ENCODE measurements around the gene DENND6A.

Gene DENND6A

GRCh38 chr3:57731311-57731710, 38.4 kb upstream of the DENND6A start:
- H3K4me3 ChIP-seq (replicated peaks; ENCODE audit: low read depth, low read length): no peak overlapping the region
- no peak for TF ChIP-seq CTCF (IDR thresholded peaks at IDR 0.05; ENCODE audit: low read depth, low read length, missing control alignments)
- no peak for DNase-seq (ENCODE audit: extremely low read depth, low read depth)

- no peak for DNase-seq (ENCODE audit: extremely low read depth, low read depth)
- no peak overlapping the region for H3K4me3 ChIP-seq (replicated peaks; ENCODE audit: low read depth, low read length)
- TF ChIP-seq CTCF (IDR thresholded peaks at IDR 0.05; ENCODE audit: low read depth, low read length, missing control alignments): no peak
Measured at GRCh38 chr3:57730682-57731081, 37.8 kb upstream of the DENND6A start.

GRCh38 chr3:57729334-57730045, 36.6 kb upstream of the DENND6A start:
- DNase-seq (ENCODE audit: extremely low read depth, low read depth): no peak
- TF ChIP-seq CTCF (IDR thresholded peaks at IDR 0.05; ENCODE audit: low read depth, low read length, missing control alignments): no peak
- no peak overlapping the region for H3K4me3 ChIP-seq (replicated peaks; ENCODE audit: low read depth, low read length)

- TF ChIP-seq CTCF (IDR thresholded peaks at IDR 0.05; ENCODE audit: low read depth, low read length, missing control alignments): no peak
- no peak for DNase-seq (ENCODE audit: extremely low read depth, low read depth)
- H3K4me3 ChIP-seq (replicated peaks; ENCODE audit: low read depth, low read length): no peak overlapping the region
Measured at GRCh38 chr3:57727106-57727505, 34.2 kb upstream of the DENND6A start.

GRCh38 chr3:57726397-57726796, 33.5 kb upstream of the DENND6A start:
- H3K4me3 ChIP-seq (replicated peaks; ENCODE audit: low read depth, low read length): no peak overlapping the region
- no peak for TF ChIP-seq CTCF (IDR thresholded peaks at IDR 0.05; ENCODE audit: low read depth, low read length, missing control alignments)
- no peak for DNase-seq (ENCODE audit: extremely low read depth, low read depth)

- no peak for DNase-seq (ENCODE audit: extremely low read depth, low read depth)
- no peak for TF ChIP-seq CTCF (IDR thresholded peaks at IDR 0.05; ENCODE audit: low read depth, low read length, missing control alignments)
- H3K4me3 ChIP-seq (replicated peaks; ENCODE audit: low read depth, low read length): no peak overlapping the region
Measured at GRCh38 chr3:57718118-57718517, 25.2 kb upstream of the DENND6A start.

Measured in HFF-Myc (cell line).